CD8-positive, alpha-beta memory T cell (primary cell): Measurements from ENCODE around the gene TPGS2. TPM values are rescaled to one million over a fixed set of nuclear protein-coding genes. Genes with fewer than 3 reads are reported as not detected.
"Not testable (repeated sequence)": the region's sequence is repeated elsewhere in the genome, so short reads cannot be mapped to it uniquely, and the experiment has no call there.

ENCODE experiments used
- CTCF ChIA-PET: fragments of 350-600 bp; sonication (Branson Sonifier 250); formaldehyde crosslinking; loops from one replicate; lab custom pipeline; 2021; ENCODE audit warnings: antibody characterized with exemption; lab: Charles Lee
- POLR2A ChIA-PET: fragments of 350-600 bp; sonication (Branson Sonifier 250); formaldehyde crosslinking; loops from one replicate; lab custom pipeline; 2021; ENCODE audit warnings: antibody characterized with exemption; lab: Charles Lee
- DNase-seq, 5 donors: peaks; one replicate each; pipeline versions ENCODE4 v3.0.0 to v3.0.0-alpha.2; 2020 to 2022; ENCODE audit warnings: mixed read lengths in 1 of 5
- H3K27ac ChIP-seq: one replicate; pipeline ENCODE4 v1.7.0; 2013; ENCODE audit warnings: low read depth, mild to moderate bottlenecking, low read length, moderate library complexity
- H3K27me3 ChIP-seq: 2 replicates; pipeline ENCODE4 v1.7.0; 2013; ENCODE audit warnings: low read length, mild to moderate bottlenecking; ENCODE audit not compliant: insufficient read depth, poor library complexity, severe bottlenecking
- H3K36me3 ChIP-seq: 2 replicates; pipeline ENCODE4 v1.7.0; 2013; ENCODE audit warnings: mild to moderate bottlenecking, low read length, moderate library complexity; ENCODE audit not compliant: insufficient read depth
- H3K4me1 ChIP-seq: 2 replicates; pipeline ENCODE4 v1.7.0; 2013; ENCODE audit warnings: mild to moderate bottlenecking, low read length, moderate library complexity; ENCODE audit not compliant: insufficient read depth
- H3K4me3 ChIP-seq: 2 replicates; pipeline ENCODE4 v1.7.0; 2013; ENCODE audit warnings: mild to moderate bottlenecking, low read length
- H3K9me3 ChIP-seq: 2 replicates; pipeline ENCODE4 v1.7.0; 2013; ENCODE audit warnings: mild to moderate bottlenecking, low read length
- H3K27ac Mint-ChIP-seq, 8 donors: one replicate each; pipeline ENCODE4 v1.8.0; 2020 to 2021; ENCODE audit warnings: mixed read lengths in 8 of 8, mild to moderate bottlenecking in 6 of 8, inconsistent platforms in 3 of 8, moderate library complexity in 3 of 8
- H3K27me3 Mint-ChIP-seq, 2 donors: one replicate each; pipeline ENCODE4 v1.8.0; 2020 to 2021; ENCODE audit warnings: mixed read lengths in 2 of 2, mild to moderate bottlenecking in 1 of 2, moderate library complexity in 1 of 2
- H3K36me3 Mint-ChIP-seq, 3 donors: one replicate each; pipeline ENCODE4 v1.8.0; 2020 to 2021; ENCODE audit warnings: mixed read lengths in 3 of 3, inconsistent platforms in 1 of 3, mild to moderate bottlenecking in 1 of 3
- H3K4me1 Mint-ChIP-seq, 3 donors: one replicate each; pipeline ENCODE4 v1.8.0; 2020 to 2021; ENCODE audit warnings: mixed read lengths in 3 of 3, inconsistent platforms in 1 of 3, mild to moderate bottlenecking in 1 of 3
- H3K4me3 Mint-ChIP-seq, 7 donors: one replicate each; pipeline ENCODE4 v1.8.0; 2020 to 2021; ENCODE audit warnings: mixed read lengths in 7 of 7, mild to moderate bottlenecking in 6 of 7, moderate library complexity in 4 of 7, inconsistent platforms in 2 of 7
- H3K9me3 Mint-ChIP-seq, 5 donors: one replicate each; pipeline ENCODE4 v1.8.0; 2020 to 2022; ENCODE audit warnings: mixed read lengths in 5 of 5, mild to moderate bottlenecking in 3 of 5, moderate library complexity in 2 of 5, inconsistent platforms in 1 of 5
- polyA plus RNA-seq: library from polyadenylated mRNA; unstranded; fragments of 300-500 nt; fragmentation: Illumina TruSeq; gene quantifications from one replicate; pipeline ENCODE4 v1.2.3, GENCODE V29; 2021
- total RNA-seq, 2 experiments: library from RNA; stranded (reverse); gene quantifications; one replicate each; pipeline ENCODE4 v1.2.3, GENCODE V29; 2021

Gene TPGS2, protein sequence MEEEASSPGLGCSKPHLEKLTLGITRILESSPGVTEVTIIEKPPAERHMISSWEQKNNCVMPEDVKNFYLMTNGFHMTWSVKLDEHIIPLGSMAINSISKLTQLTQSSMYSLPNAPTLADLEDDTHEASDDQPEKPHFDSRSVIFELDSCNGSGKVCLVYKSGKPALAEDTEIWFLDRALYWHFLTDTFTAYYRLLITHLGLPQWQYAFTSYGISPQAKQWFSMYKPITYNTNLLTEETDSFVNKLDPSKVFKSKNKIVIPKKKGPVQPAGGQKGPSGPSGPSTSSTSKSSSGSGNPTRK
- total RNA-seq, result 10 to 100 TPM; 70.2 to 75.5 TPM
- 68.3 TPM for polyA plus RNA-seq

- peaks cover 0 to 16% (median 0%) of the 10 kb centered on the region in 3 donors for H3K36me3 Mint-ChIP-seq
- no peaks in the 10 kb centered on the region for H3K36me3 ChIP-seq
- no peaks in the 10 kb centered on the region for H3K27me3 Mint-ChIP-seq
- peak; percentile 82 to 92 (median 88) for DNase-seq
- H3K9me3 ChIP-seq, result no peaks in the 10 kb centered on the region
- H3K4me1 ChIP-seq, result peaks cover 17% of the 10 kb centered on the region
- peaks cover 32 to 63% (median 44%) of the 10 kb centered on the region in 3 donors for H3K4me1 Mint-ChIP-seq
- no peaks in the 10 kb centered on the region for H3K27me3 ChIP-seq
- peak within 1 kb of the TSS; percentile 95 for H3K4me3 ChIP-seq
- peak within 1 kb of the TSS; percentile 80 to 96 (median 91) for H3K27ac Mint-ChIP-seq
- no peaks in the 10 kb centered on the region for H3K9me3 Mint-ChIP-seq
- POLR2A ChIA-PET, result interaction anchor here (0.9 to 1.4 kb wide), 4 partner anchors 14 to 857 kb away, joined by 3 to 7 read pairs (median 4); partner anchors contain the start of genes ELP2, RMP24 and RPRD1A
- CTCF ChIA-PET, result interaction anchor here (0.7 to 2.2 kb wide), 6 partner anchors 8 to 101 kb away, joined by 3 to 17 read pairs (median 6); no protein-coding TSS in a partner anchor
- peak within 1 kb of the TSS; percentile 77 for H3K27ac ChIP-seq
- peak within 1 kb of the TSS; percentile 90 to 99 (median 96) for H3K4me3 Mint-ChIP-seq
Observed at GRCh38 chr18:36828630-36829361, at the start of gene TPGS2, which contains the start of gene KIAA1328. Gene TPGS2, minus strand, starts transcription at chr18:36829002. Its CDS starts 235 bp downstream, at chr18:36828767. Gene KIAA1328, plus strand, starts transcription at chr18:36829127. Its CDS starts 12 bp downstream, at chr18:36829139.

DNA sequence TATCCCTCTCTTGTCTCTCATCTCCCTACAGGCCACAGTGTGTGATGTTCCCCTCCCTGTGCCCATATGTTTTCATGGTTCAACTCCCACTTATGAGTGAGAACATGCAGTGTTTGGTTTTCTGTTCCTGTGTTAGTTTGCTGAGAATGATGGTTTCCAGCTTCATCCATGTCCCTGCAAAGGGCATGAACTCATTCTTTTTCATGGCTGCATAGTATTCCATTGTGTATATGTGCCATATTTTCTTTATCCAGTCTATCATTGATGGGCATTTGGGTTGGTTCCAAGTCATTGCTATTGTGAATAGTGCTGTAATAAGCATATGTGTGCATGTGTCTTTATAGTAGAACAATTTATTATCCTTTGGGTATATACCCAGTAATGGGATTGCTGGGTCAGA lies 45.0 kb upstream of the TPGS2 start:
- H3K36me3 ChIP-seq, H3K9me3 ChIP-seq, H3K4me3 Mint-ChIP-seq, H3K4me3 ChIP-seq, H3K27ac ChIP-seq, POLR2A ChIA-PET, H3K27ac Mint-ChIP-seq, CTCF ChIA-PET, H3K4me1 Mint-ChIP-seq, H3K27me3 ChIP-seq, DNase-seq, H3K27me3 Mint-ChIP-seq, H3K4me1 ChIP-seq: not testable (repeated sequence)
- Mint-ChIP-seq H3K36me3 (peaks cover 20 to 68% (median 28%) of the 10 kb centered on the region in 3 donors), H3K9me3 (peaks cover 0 to 14% (median 7%) of the 10 kb centered on the region in 5 donors)

- POLR2A ChIA-PET, result no interaction called here
- Mint-ChIP-seq H3K9me3 (peaks cover 0 to 14% (median 7%) of the 10 kb centered on the region in 5 donors), H3K27ac (no peak overlapping the region), H3K36me3 (peaks cover 19 to 56% (median 28%) of the 10 kb centered on the region in 3 donors), H3K27me3 (no peaks in the 10 kb centered on the region), H3K4me1 (peaks cover 0 to 6% (median 2%) of the 10 kb centered on the region in 3 donors), H3K4me3 (no peak overlapping the region)
- no peak for DNase-seq
- no peaks in the 10 kb centered on the region for H3K4me1 ChIP-seq
- CTCF ChIA-PET, result no interaction called here
- no peak overlapping the region for H3K4me3 ChIP-seq
- no peaks in the 10 kb centered on the region for H3K9me3 ChIP-seq
- no peaks in the 10 kb centered on the region for H3K36me3 ChIP-seq
- no peak overlapping the region for H3K27ac ChIP-seq
- no peaks in the 10 kb centered on the region for H3K27me3 ChIP-seq
Observed at GRCh38 chr18:36872329-36872728, 43.5 kb upstream of the TPGS2 start.

- no peak for DNase-seq
- no peak overlapping the region for H3K4me3 Mint-ChIP-seq
- H3K9me3 ChIP-seq, result no peaks in the 10 kb centered on the region
- ChIA-PET POLR2A (no interaction called here), CTCF (no interaction called here)
- H3K27me3 Mint-ChIP-seq, result no peaks in the 10 kb centered on the region
- peaks cover 0 to 4% (median 0%) of the 10 kb centered on the region in 3 donors for H3K4me1 Mint-ChIP-seq
- H3K9me3 Mint-ChIP-seq, result peaks cover 0 to 14% (median 7%) of the 10 kb centered on the region in 5 donors
- H3K36me3 ChIP-seq, result no peaks in the 10 kb centered on the region
- H3K4me1 ChIP-seq, result no peaks in the 10 kb centered on the region
- H3K27ac ChIP-seq, result no peak overlapping the region
- no peak overlapping the region for H3K4me3 ChIP-seq
- H3K36me3 Mint-ChIP-seq, result peaks cover 18 to 59% (median 29%) of the 10 kb centered on the region in 3 donors
- peak overlapping the region in 1 of 8 donors; percentile 26 for H3K27ac Mint-ChIP-seq
- H3K27me3 ChIP-seq, result no peaks in the 10 kb centered on the region
Observed at GRCh38 chr18:36871801-36872200, 43.0 kb upstream of the TPGS2 start.

GRCh38 chr18:36867056-36867455 lies 38.3 kb upstream of the TPGS2 start:
- Mint-ChIP-seq H3K27me3 (no peaks in the 10 kb centered on the region), H3K27ac (no peak overlapping the region), H3K4me3 (no peak overlapping the region), H3K9me3 (no peaks in the 10 kb centered on the region), H3K4me1 (no peaks in the 10 kb centered on the region), H3K36me3 (peaks cover 27 to 38% (median 27%) of the 10 kb centered on the region in 3 donors)
- H3K36me3 ChIP-seq, result no peaks in the 10 kb centered on the region
- H3K27ac ChIP-seq, result no peak overlapping the region
- POLR2A ChIA-PET, result no interaction called here
- no peaks in the 10 kb centered on the region for H3K9me3 ChIP-seq
- H3K27me3 ChIP-seq, result no peaks in the 10 kb centered on the region
- no peak overlapping the region for H3K4me3 ChIP-seq
- no peak for DNase-seq
- H3K4me1 ChIP-seq, result no peaks in the 10 kb centered on the region
- CTCF ChIA-PET, result no interaction called here

- H3K27ac Mint-ChIP-seq, result peak overlapping the region in 1 of 8 donors; percentile 21
- no peaks in the 10 kb centered on the region for H3K9me3 Mint-ChIP-seq
- no peaks in the 10 kb centered on the region for H3K27me3 Mint-ChIP-seq
- H3K36me3 ChIP-seq, result no peaks in the 10 kb centered on the region
- H3K27ac ChIP-seq, result no peak overlapping the region
- H3K36me3 Mint-ChIP-seq, result peaks cover 17 to 30% (median 25%) of the 10 kb centered on the region in 3 donors
- no peak for DNase-seq
- H3K27me3 ChIP-seq, result no peaks in the 10 kb centered on the region
- CTCF ChIA-PET, result no interaction called here
- H3K4me3 ChIP-seq, result no peak overlapping the region
- H3K9me3 ChIP-seq, result no peaks in the 10 kb centered on the region
- H3K4me3 Mint-ChIP-seq, result no peak overlapping the region
- POLR2A ChIA-PET, result no interaction called here
- H3K4me1 ChIP-seq, result no peaks in the 10 kb centered on the region
- H3K4me1 Mint-ChIP-seq, result no peaks in the 10 kb centered on the region
Observed at GRCh38 chr18:36862182-36862581, 33.4 kb upstream of the TPGS2 start.

- Mint-ChIP-seq H3K27me3 (no peaks in the 10 kb centered on the region), H3K4me1 (peaks cover 0 to 1% (median 0%) of the 10 kb centered on the region in 3 donors), H3K9me3 (peaks cover 3 to 14% (median 12%) of the 10 kb centered on the region in 5 donors), H3K27ac (no peak overlapping the region), H3K36me3 (peaks cover 32 to 50% (median 43%) of the 10 kb centered on the region in 3 donors), H3K4me3 (no peak overlapping the region)
- H3K4me3 ChIP-seq, result no peak overlapping the region
- no peaks in the 10 kb centered on the region for H3K9me3 ChIP-seq
- no peaks in the 10 kb centered on the region for H3K27me3 ChIP-seq
- H3K4me1 ChIP-seq, result no peaks in the 10 kb centered on the region
- H3K36me3 ChIP-seq, result no peaks in the 10 kb centered on the region
- no peak overlapping the region for H3K27ac ChIP-seq
- DNase-seq, result no peak
- POLR2A ChIA-PET, result no interaction called here
- CTCF ChIA-PET, result no interaction called here
Observed at GRCh38 chr18:36856815-36857214, 28.0 kb upstream of the TPGS2 start.
